Right lung (tissue), 5 donors: ENCODE results near the gene TEX29. TPM values are rescaled to one million over a fixed set of nuclear protein-coding genes. Genes with fewer than 3 reads are reported as not detected.

Experiments
- DNase-seq, 2 donors: peaks; one replicate each; pipeline ENCODE4 v3.0.0-alpha.2; 2013
- polyA plus RNA-seq, 5 donors: library from polyadenylated mRNA; unstranded; fragments of 120-200 nt; gene quantifications; one replicate each; pipeline versions ENCODE4 v1.2.1 to v1.2.3, GENCODE V29; 2013; ENCODE audit warnings: inconsistent platforms in 1 of 5, low replicate concordance in 1 of 5; ENCODE audit not compliant: insufficient read length in 5 of 5, insufficient read depth in 1 of 5

The TEX29 gene
- polyA plus RNA-seq, 5 donors = 0.22 to 0.64 (median 0.37) TPM

DNA sequence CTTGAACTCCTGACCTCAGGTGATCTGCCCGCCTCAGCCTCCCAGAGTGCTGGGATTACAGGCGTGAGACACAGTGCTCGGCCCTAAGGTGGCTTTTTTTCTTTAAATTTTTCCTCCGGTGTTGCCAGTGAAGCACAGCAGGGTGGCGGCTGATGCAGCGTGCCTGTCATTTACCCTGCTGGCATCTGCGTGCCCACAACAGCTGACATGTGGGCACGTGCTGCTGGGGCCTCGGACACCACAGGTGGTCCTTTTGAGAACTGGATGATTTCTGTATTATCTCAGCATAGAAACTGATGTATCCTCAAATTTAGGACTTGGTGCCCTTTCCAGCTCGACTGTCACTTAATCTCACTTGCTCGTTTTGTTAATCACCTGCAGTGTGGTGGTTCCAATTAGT, 31.2 kb upstream of the TEX29 start:
- no peak for DNase-seq

- no peak for DNase-seq
These were observed 28.5 kb upstream of the TEX29 start for GRCh38 chr13:111291908-111292307.

GRCh38 chr13:111292710-111293485, 27.5 kb upstream of the TEX29 start:
- no peak for DNase-seq

DNA sequence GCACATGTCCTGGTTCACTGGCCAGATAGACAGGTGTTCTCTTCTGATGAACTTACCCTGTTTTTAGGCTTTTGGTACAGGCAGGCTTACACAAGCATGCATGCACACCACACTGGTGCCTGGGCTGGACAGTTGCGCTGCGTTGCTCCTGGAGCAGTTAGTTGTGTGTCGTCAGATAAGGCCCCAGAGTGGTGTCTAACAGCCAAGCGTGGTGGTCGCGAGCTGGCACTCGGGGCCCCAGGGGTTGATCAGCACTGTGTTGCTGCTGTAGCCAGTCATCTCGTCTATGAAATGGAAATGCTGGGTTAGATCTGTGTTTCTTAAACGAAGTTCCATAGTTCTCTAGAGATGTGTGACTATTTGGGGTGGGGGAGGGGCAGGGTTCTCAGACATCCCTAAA, 24.6 kb upstream of the TEX29 start:
- DNase-seq = no peak

DNA sequence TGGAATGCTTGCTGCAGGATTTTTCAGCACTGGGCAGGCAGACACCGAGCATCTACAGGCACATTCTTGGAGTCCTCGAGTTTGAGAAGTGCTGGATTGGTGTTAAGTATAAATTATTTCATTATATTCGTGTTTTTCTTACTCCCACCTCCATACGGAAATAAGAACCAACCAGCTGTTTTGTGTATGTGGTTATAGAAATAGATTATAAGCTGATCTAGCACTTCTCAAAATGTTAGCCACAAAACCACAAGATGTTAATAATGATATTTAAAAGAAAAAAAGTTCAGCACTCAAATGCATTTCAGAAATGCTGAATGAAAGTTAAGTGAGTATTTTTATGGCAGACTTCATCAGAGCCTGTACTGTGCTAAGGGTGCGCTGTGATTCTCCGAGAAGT, 24.0 kb upstream of the TEX29 start:
- no peak for DNase-seq

DNA sequence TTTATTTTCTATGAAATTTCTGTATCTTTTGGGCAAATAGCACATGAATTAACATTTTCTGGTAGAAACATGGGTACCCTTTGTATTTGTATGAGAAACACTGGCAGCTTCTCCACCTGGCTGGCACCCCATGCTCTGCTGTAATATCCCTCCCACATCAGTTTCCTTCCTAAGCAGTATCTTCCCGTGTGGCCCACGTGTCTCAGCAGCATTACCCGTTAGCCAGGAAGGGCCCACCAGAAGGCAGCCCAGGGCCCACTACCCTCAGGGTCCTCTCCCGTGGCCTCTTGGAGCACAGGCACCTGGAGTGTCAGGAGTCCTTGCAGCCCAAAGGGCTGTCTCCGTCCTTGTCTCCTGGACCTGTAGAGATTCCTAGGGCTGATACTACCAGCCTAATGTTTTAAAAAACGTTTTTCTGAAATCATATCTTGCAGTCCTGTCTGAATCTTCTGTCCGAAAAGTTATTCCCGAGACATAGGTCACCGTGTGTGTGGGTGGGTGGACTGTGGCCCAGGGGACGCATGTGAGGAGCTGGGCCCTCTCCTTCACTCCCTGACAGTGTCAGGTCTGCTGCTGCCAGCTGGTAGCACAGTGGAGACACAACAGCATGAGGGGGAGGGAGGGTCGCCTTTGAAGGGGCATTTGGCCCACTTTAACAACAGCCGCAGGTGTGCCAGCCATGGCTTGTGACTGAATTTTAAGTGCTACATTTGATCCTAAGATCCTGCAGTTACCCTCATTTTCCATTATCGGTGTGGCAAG, 22.0 kb upstream of the TEX29 start:
- no peak for DNase-seq

- no peak for DNase-seq
These were observed 18.3 kb upstream of the TEX29 start for GRCh38 chr13:111302045-111302726.

DNA sequence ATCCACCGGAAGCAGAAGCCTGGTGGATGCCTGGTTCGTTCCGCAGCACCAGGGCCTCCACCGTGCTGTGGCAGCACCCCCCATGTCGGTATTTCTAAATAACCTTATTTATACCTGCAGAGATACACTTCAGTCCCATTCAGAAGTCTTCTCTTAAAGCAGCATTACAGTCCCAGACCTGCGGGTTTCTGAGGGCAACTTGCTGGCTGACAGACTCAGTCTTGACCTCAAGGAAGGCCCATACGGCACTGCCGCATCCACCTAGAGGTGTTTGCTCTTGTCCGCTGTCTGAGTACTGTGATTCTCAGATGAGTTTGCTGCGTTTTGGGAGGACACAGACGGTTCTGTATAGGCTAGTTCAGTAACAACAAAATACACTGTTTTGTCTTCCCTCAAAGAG, 16.9 kb upstream of the TEX29 start:
- no peak for DNase-seq

- DNase-seq = no peak
These were observed 16.3 kb upstream of the TEX29 start for GRCh38 chr13:111304041-111304544.

DNA sequence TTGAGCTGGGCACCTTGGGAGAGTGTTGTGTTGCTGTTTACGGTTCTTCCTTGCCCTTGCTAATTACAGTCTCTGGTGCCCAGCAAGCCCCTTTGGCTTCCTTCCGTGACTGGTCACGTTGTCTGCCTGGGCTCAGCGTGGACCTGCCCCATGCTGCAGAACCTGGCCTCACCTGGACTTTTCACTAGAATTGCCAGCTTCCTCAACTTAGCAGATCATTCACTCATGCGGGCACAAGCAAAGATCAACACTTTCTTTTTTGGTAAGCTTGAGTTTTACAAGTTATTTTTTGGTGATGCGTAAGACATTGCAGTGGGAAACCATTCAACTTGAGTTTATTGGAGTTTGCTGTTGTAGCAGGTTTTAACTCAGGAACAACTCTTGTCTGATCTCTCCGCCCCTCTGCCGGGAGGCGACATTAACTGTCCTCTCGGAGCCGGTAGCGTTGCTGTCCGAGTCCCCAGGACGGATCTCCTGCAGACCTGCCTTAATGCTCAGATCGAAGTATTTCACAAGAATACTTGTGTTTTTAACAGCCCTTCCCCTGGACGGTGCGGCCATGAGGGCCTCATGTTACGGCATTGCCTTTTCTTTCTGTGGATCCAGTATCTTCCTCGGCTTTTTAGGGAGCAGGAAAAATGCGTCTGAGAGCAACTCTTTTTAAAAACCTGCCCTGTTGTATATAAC, 15.7 kb upstream of the TEX29 start:
- no peak for DNase-seq

- no peak for DNase-seq
These were observed 7.4 kb upstream of the TEX29 start for GRCh38 chr13:111312944-111313590.

DNA sequence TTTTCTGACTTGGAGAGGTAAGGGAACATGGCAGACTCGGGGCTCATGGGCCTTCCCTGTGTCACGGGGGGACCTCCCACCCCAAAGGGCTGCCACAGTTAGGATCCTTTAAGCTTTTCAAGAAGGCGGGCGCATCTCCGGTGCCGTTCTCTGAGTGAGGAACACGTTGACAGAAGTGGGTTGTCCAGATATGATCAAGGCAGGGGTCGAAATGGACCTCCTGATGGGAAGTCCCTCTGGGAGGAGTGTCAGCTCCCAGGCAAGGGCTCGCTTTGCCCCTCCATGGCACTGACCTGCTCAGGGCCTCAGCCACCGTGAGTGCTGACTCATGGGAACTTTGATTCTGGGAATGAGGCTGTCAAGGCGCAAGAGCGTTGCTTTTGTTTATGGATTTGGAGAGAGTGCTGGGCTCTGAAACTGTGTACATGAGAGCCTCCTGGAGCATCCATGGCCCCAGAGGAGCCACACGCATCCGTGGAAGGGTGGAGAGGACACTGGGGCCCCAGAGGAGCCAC, 6.5 kb upstream of the TEX29 start:
- DNase-seq = no peak

DNA sequence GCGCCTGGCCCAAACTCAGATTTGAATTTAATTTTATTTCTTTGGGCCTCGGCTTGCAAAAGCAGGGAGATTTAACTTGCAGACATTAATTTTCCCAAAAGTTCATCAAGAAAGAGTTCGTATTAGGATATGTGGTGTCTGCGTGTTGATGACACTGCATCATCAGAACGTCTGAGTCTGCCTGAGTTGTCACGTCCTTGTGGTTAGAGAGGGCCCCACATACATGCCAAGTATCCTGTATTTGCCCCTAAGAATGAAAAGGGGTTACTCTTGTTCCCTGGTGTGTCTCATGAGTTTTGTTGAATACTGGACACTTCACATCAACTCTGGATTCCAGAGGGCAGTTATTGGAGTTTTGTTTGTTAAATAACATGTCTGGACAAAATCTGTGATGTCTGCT, 5.6 kb upstream of the TEX29 start:
- no peak for DNase-seq

DNA sequence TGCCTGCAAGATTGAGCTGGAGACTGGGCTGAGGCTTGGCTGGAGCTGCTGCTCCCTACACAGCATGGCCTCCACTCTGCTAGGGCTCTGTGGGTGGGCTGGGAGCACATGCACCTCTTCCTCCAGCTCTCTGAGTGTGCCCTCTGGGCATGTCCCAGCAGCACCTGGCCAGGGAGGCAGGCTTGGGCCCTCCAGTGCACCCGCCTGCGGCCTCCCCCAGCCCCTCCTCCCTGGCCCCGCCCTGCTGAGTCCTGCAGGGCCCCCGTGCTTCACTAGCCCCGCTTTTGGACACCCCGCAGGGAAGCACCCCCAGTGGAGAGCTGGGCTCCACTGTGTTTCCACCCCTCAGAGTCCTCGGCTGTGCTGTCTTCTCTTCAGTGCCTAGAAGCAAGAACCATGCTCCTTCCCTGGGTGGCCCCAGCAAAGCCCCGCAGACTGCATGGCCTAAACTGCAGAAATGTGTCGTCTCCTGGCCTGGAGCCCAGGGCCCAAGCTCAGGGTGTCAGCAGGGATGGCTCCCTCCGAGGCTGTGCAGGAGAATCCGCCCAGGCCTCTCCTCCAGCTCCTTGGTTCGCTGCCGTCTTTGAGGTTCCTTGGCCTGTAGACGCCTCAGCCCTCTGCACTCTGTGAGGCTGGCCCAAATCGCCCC, 5.0 kb upstream of the TEX29 start:
- no peak for DNase-seq

GRCh38 chr13:111316161-111316730, 4.2 kb upstream of the TEX29 start:
- DNase-seq = no peak

GRCh38 chr13:111317042-111317550, 3.3 kb upstream of the TEX29 start:
- DNase-seq = no peak

DNA sequence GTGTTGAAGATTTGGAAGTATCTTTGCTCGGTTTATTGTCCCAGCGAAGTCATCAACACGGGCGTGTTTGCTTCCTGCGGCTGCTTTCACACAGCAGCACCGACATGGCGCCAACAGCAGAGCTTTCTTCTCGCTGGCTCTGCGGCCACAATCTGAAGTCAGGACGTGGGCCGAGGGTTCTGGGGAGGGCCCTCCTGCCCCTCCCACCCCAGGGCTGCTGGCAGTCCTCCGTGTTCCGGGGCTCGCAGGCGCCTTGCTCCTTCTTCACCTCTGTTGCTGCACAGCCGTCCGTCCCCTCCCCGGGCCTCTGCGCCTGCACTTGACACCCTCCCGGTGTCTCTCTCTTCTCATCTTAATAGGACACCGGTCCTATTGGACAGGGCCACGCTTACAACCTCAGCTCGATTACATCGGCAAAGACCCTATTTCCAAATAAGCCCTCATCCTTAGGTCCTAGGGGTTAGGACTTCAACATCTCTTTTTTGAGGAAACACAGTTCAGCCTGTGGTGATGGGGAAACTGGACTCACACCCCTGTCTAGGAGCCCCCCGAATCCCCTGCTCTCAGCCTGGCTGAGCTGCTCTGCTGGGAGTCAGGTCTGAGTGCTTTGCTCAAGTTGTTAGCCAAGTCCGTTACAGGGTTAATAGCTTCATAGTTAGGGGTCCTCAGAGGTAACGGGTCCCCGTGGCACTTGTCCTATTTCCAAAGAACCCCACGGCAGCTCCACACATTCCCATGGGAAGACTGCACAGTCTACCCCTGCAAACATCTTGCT, 2.7 kb upstream of the TEX29 start:
- DNase-seq = no peak

- DNase-seq = no peak
These were observed 2.1 kb upstream of the TEX29 start for GRCh38 chr13:111318386-111318785.

DNA sequence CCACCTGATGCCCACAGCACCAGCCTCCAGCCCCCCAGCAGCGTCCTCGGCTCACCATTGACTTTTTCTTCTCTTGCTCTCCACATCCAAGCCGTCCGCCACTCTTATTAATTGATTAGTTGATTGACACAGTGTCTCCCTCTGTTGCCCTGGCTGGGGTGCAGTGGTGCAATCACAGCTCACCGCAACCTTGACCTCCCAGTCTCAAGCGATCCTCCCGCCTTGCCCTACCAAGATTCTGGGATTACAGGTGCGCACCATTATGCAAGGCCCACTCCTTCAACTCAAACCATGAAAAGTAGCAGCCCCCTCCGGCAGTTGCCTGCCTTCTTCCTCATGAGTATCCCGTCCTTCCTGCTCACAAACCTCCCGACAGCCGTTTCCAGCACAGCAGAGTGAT, 921 bp upstream of the TEX29 start:
- DNase-seq = no peak
